Measurements from ENCODE around the gene U2SURP.
A peak's percentile ranks its signal among the peaks of the same experiment; 100 is the strongest.

The U2SURP gene

GRCh38 chr3:142997330-142997729, 4.0 kb upstream of the U2SURP start:
- Histone ChIP-seq H3F3A (ENCODE audit: insufficient read depth, low read length) (peaks cover 10% of the 10 kb centered on the region; the same call in 1 of the 2 replicates), H3K4me1 (ENCODE audit: low read length) (no peaks in the 10 kb centered on the region), H3K36me3 (replicated peaks; ENCODE audit: insufficient read depth, low read length) (no peaks in the 10 kb centered on the region), H3K4me3 (ENCODE audit: low read length) (no peak overlapping the region), H4K20me1 (ENCODE audit: insufficient read depth, low read length) (no peaks in the 10 kb centered on the region), H3K27me3 (replicated peaks; ENCODE audit: insufficient read depth, low read length) (no peaks in the 10 kb centered on the region), H2AFZ (ENCODE audit: low read length) (no peak overlapping the region), H3K9me3 (replicated peaks; ENCODE audit: insufficient read depth, low read length) (no peaks in the 10 kb centered on the region), H3K79me2 (ENCODE audit: low read length) (peaks cover 17% of the 10 kb centered on the region), H3K9ac (ENCODE audit: low read length) (no peak overlapping the region), H3K4me2 (ENCODE audit: low read depth, low read length) (no peak overlapping the region), H3K27ac (ENCODE audit: low read length) (no peak overlapping the region), H3K9me2 (replicated peaks; ENCODE audit: insufficient read depth, low read length) (no peaks in the 10 kb centered on the region)
- no peak for DNase-seq
- TF ChIP-seq, protein P1, sequence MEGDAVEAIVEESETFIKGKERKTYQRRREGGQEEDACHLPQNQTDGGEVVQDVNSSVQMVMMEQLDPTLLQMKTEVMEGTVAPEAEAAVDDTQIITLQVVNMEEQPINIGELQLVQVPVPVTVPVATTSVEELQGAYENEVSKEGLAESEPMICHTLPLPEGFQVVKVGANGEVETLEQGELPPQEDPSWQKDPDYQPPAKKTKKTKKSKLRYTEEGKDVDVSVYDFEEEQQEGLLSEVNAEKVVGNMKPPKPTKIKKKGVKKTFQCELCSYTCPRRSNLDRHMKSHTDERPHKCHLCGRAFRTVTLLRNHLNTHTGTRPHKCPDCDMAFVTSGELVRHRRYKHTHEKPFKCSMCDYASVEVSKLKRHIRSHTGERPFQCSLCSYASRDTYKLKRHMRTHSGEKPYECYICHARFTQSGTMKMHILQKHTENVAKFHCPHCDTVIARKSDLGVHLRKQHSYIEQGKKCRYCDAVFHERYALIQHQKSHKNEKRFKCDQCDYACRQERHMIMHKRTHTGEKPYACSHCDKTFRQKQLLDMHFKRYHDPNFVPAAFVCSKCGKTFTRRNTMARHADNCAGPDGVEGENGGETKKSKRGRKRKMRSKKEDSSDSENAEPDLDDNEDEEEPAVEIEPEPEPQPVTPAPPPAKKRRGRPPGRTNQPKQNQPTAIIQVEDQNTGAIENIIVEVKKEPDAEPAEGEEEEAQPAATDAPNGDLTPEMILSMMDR (IDR thresholded peaks at IDR 0.05; ENCODE audit: low read length) = no peak
- TF ChIP-seq EZH2 (optimal IDR thresholded peaks at IDR 0.05; ENCODE audit: low read depth, low read length) (no peak), EZH2phosphoT487 (IDR thresholded peaks at IDR 0.05; ENCODE audit: low read length) (no peak)

GRCh38 chr3:142998439-142998838, 2.9 kb upstream of the U2SURP start:
- TF ChIP-seq EZH2 (optimal IDR thresholded peaks at IDR 0.05; ENCODE audit: low read depth, low read length) = no peak
- no peak for TF ChIP-seq EZH2phosphoT487 (IDR thresholded peaks at IDR 0.05; ENCODE audit: low read length)
- TF ChIP-seq, protein P1 (IDR thresholded peaks at IDR 0.05; ENCODE audit: low read length) = no peak
- H3K9me3 ChIP-seq (replicated peaks; ENCODE audit: insufficient read depth, low read length) = no peaks in the 10 kb centered on the region
- H3K9ac ChIP-seq (ENCODE audit: low read length) = no peak overlapping the region
- no peak overlapping the region for H2AFZ ChIP-seq (ENCODE audit: low read length)
- H3K79me2 ChIP-seq (ENCODE audit: low read length) = peaks cover 28% of the 10 kb centered on the region
- no peaks in the 10 kb centered on the region for H3K27me3 ChIP-seq (replicated peaks; ENCODE audit: insufficient read depth, low read length)
- H3K4me3 ChIP-seq (ENCODE audit: low read length) = no peak overlapping the region
- no peak for DNase-seq
- H3K4me1 ChIP-seq (ENCODE audit: low read length) = no peaks in the 10 kb centered on the region
- no peak overlapping the region for H3K4me2 ChIP-seq (ENCODE audit: low read depth, low read length)
- H3K36me3 ChIP-seq (replicated peaks; ENCODE audit: insufficient read depth, low read length) = no peaks in the 10 kb centered on the region
- peaks cover 16% of the 10 kb centered on the region; the same call in 1 of the 2 replicates for H3F3A ChIP-seq (ENCODE audit: insufficient read depth, low read length)
- no peaks in the 10 kb centered on the region for H3K9me2 ChIP-seq (replicated peaks; ENCODE audit: insufficient read depth, low read length)
- H3K27ac ChIP-seq (ENCODE audit: low read length) = no peak overlapping the region
- H4K20me1 ChIP-seq (ENCODE audit: insufficient read depth, low read length) = no peaks in the 10 kb centered on the region

DNA sequence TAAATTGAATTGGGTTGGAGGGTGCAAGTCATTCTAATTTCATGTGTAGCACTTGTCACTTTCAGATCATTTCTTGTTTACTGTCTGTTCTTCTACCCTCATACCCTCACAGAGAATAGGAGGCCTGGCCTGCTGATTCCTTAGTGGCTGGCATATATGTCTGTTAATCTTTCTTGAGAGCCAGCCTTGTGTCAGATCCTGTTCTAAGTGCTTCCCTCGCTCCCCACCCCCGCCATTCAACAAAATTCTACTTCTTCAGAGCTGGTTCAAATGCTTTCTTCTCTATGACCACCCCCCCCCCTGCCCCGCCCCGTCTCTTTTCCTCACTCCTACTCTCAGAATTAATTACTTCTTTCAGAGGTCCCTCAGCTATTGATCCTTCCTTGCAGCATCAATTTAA, 1.5 kb upstream of the U2SURP start:
- H3K9me2 ChIP-seq (replicated peaks; ENCODE audit: insufficient read depth, low read length) = no peaks in the 10 kb centered on the region
- peak overlapping the region; percentile 99 for H3K4me3 ChIP-seq (ENCODE audit: low read length)
- H3K36me3 ChIP-seq (replicated peaks; ENCODE audit: insufficient read depth, low read length) = no peaks in the 10 kb centered on the region
- peaks cover under 1% of the 10 kb centered on the region for H4K20me1 ChIP-seq (ENCODE audit: insufficient read depth, low read length)
- TF ChIP-seq EZH2phosphoT487 (IDR thresholded peaks at IDR 0.05; ENCODE audit: low read length) = no peak
- no peak for DNase-seq
- peak overlapping the region; percentile 63; the same call in 1 of the 2 replicates for H3K4me2 ChIP-seq (ENCODE audit: low read depth, low read length)
- no peak overlapping the region for H3K27ac ChIP-seq (ENCODE audit: low read length)
- no peak overlapping the region for H3K9ac ChIP-seq (ENCODE audit: low read length)
- H3K4me1 ChIP-seq (ENCODE audit: low read length) = no peaks in the 10 kb centered on the region
- no peaks in the 10 kb centered on the region for H3K9me3 ChIP-seq (replicated peaks; ENCODE audit: insufficient read depth, low read length)
- H3F3A ChIP-seq (ENCODE audit: insufficient read depth, low read length) = peaks cover 16% of the 10 kb centered on the region
- peak overlapping the region; percentile 82 for H2AFZ ChIP-seq (ENCODE audit: low read length)
- H3K79me2 ChIP-seq (ENCODE audit: low read length) = peaks cover 43% of the 10 kb centered on the region
- no peaks in the 10 kb centered on the region for H3K27me3 ChIP-seq (replicated peaks; ENCODE audit: insufficient read depth, low read length)

DNA sequence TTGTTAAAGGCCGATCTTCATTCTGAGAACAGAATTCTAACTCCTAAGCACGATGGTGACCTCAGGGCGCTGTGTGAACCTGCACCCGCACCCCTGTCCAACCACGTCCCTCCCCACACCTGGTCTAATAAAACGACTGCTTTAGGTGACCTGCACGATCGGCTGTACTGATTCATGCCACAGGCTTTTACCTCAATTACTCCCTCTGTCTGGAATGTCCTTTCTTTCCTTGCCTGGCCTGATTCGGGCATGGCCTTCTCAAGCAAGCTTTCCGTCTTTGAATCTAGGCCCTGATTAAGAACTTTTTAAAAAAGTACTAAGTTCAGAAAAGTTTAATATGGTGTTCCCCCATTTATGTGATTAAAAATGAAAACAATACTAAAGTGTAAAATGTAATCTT, 842 bp upstream of the U2SURP start:
- Histone ChIP-seq H3K9ac (ENCODE audit: low read length) (peak overlapping the region; percentile 93), H3K4me3 (ENCODE audit: low read length) (peak overlapping the region; percentile 99), H3K79me2 (ENCODE audit: low read length) (peaks cover 49% of the 10 kb centered on the region), H3K9me2 (replicated peaks; ENCODE audit: insufficient read depth, low read length) (no peaks in the 10 kb centered on the region), H3K4me1 (ENCODE audit: low read length) (no peaks in the 10 kb centered on the region), H3K4me2 (ENCODE audit: low read depth, low read length) (peak overlapping the region; percentile 63), H4K20me1 (ENCODE audit: insufficient read depth, low read length) (peaks cover 7% of the 10 kb centered on the region), H3F3A (ENCODE audit: insufficient read depth, low read length) (peaks cover 16% of the 10 kb centered on the region), H2AFZ (ENCODE audit: low read length) (peak overlapping the region; percentile 82), H3K27ac (ENCODE audit: low read length) (peak overlapping the region; percentile 84), H3K9me3 (replicated peaks; ENCODE audit: insufficient read depth, low read length) (no peaks in the 10 kb centered on the region), H3K27me3 (replicated peaks; ENCODE audit: insufficient read depth, low read length) (no peaks in the 10 kb centered on the region), H3K36me3 (replicated peaks; ENCODE audit: insufficient read depth, low read length) (no peaks in the 10 kb centered on the region)
- DNase-seq = no peak
- TF ChIP-seq EZH2 (optimal IDR thresholded peaks at IDR 0.05; ENCODE audit: low read depth, low read length) (no peak), EZH2phosphoT487 (IDR thresholded peaks at IDR 0.05; ENCODE audit: low read length) (no peak)
- TF ChIP-seq, protein P1 (IDR thresholded peaks at IDR 0.05; ENCODE audit: low read length) = no peak

Data from MM.1S (cell line).